ENCODE results near the gene SYT1.

DNA sequence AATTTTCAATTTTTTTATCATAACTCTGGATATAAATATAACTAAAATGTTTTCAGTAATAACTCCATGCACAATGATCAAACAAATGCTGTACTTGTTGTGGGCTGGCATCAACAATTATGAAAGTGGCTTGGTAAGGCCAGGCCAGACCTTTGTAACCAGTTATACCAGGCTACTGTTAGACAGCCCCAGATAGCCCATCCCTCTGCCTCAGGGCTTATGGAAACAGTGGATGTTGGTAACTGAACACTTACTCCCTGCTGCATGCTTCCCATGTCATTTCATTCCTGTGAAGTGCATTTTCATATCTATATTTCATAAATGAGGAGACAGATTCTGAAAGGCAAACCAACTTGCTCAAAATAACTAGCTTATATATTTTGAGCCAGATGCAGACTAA is 195.0 kb downstream of the SYT1 start:
- TF ChIP-seq JUND (IDR thresholded peaks at IDR 0.05; ENCODE audit: low read length) (no peak), RAD21 (IDR thresholded peaks at IDR 0.05 in 1 of 2, conservative IDR thresholded peaks at IDR 0.05 in 1 of 2; ENCODE audit: low read depth in 2 of 2, low read length in 2 of 2) (no peak), EZH2 (IDR thresholded peaks at IDR 0.05; ENCODE audit: low read depth, low read length, severe bottlenecking) (no peak), CTCF (IDR thresholded peaks at IDR 0.05; ENCODE audit: control extremely low read depth in 1 of 3, insufficient read depth in 1 of 3, low read depth in 1 of 3, low read length in 3 of 3) (no peak)

Data from H1 (cell line).